RPMI7951 (cell line): ENCODE data around the gene EFNA1. TPM values are rescaled to one million over a fixed set of nuclear protein-coding genes. Genes with fewer than 3 reads are reported as not detected.

Experiments used
- DNase-seq: peaks from one replicate; pipeline ENCODE4 v3.0.0-alpha.2; 2012; ENCODE audit warnings: low read depth
- total RNA-seq: library from RNA; depleted of rRNA; stranded (reverse); fragments of >200 nt; shearing (Covaris generic); gene quantifications from 2 replicates; pipeline ENCODE4 v1.2.3, GENCODE V29; 2014; rRNA removed

The EFNA1 gene
- total RNA-seq, 1 experiment from 2014 or later = 2.5 TPM

GRCh38 chr1:155174324-155175280, 46.9 kb downstream of the EFNA1 start:
- DNase-seq = peak; percentile 38

- no peak for DNase-seq
These were observed 47.7 kb downstream of the EFNA1 start for GRCh38 chr1:155175281-155175926.

GRCh38 chr1:155175927-155176371, 48.3 kb downstream of the EFNA1 start:
- DNase-seq = no peak

GRCh38 chr1:155176544-155177071, 48.9 kb downstream of the EFNA1 start:
- DNase-seq = peak; percentile 67

- no peak for DNase-seq
These were observed 49.7 kb downstream of the EFNA1 start for GRCh38 chr1:155177192-155177917.

GRCh38 chr1:155177918-155178281, 50.2 kb downstream of the EFNA1 start:
- DNase-seq = no peak

- DNase-seq = no peak
These were observed 50.9 kb downstream of the EFNA1 start for GRCh38 chr1:155178441-155179111.

GRCh38 chr1:155179112-155180031, 51.7 kb downstream of the EFNA1 start:
- no peak for DNase-seq

- DNase-seq = no peak
These were observed 53.8 kb downstream of the EFNA1 start for GRCh38 chr1:155181371-155182051.

- DNase-seq = no peak
These were observed 54.4 kb downstream of the EFNA1 start for GRCh38 chr1:155182052-155182550.

- DNase-seq = no peak
These were observed 56.1 kb downstream of the EFNA1 start for GRCh38 chr1:155183775-155184221.

GRCh38 chr1:155184351-155184811, 56.7 kb downstream of the EFNA1 start:
- no peak for DNase-seq

Other genes with a start within 250 kb of the EFNA1 start
- 8.7 and 9.3 TPM in 2 replicates for gene PMVK, start 191.2 kb upstream of the EFNA1 start, total RNA-seq
- gene PBXIP1, start 171.8 kb upstream of the EFNA1 start, total RNA-seq = 14.7 and 23.3 TPM in 2 replicates
- 16.1 and 18.4 TPM in 2 replicates for gene PYGO2, start 166.1 kb upstream of the EFNA1 start, total RNA-seq
- gene SHC1, start 157.1 kb upstream of the EFNA1 start, total RNA-seq = 111 and 115 TPM in 2 replicates
- 344 and 400 TPM in 2 replicates for gene CKS1B, start 153.2 kb upstream of the EFNA1 start, total RNA-seq
- 22.5 and 26.0 TPM in 2 replicates for gene FLAD1, start 144.5 kb upstream of the EFNA1 start, total RNA-seq
- gene LENEP, start 134.3 kb upstream of the EFNA1 start, total RNA-seq = 1.7 TPM in 1 of 2 replicates, not detected in the other
- gene ZBTB7B, start 125.1 kb upstream of the EFNA1 start, total RNA-seq = 4.9 and 6.9 TPM in 2 replicates
- gene DCST2, start 94.1 kb upstream of the EFNA1 start, total RNA-seq = not detected in 2 replicates
- gene DCST1, start 94.1 kb upstream of the EFNA1 start, total RNA-seq = not detected in 2 replicates
- 30.6 and 31.8 TPM in 2 replicates for gene ADAM15, start 76.6 kb upstream of the EFNA1 start, total RNA-seq
- 4.7 and 5.8 TPM in 2 replicates for gene EFNA4, start 64.1 kb upstream of the EFNA1 start, total RNA-seq
- 0.48 and 0.68 TPM in 2 replicates for gene EFNA3, start 49.0 kb upstream of the EFNA1 start, total RNA-seq
- gene SLC50A1, start 8.0 kb downstream of the EFNA1 start, total RNA-seq = 24.2 and 32.5 TPM in 2 replicates
- gene DPM3, start 12.7 kb downstream of the EFNA1 start, total RNA-seq = 65.8 and 168 TPM in 2 replicates
- gene KRTCAP2, start 45.4 kb downstream of the EFNA1 start, total RNA-seq = 169 and 172 TPM in 2 replicates
- gene TRIM46, start 46.0 kb downstream of the EFNA1 start, total RNA-seq = 2.3 and 2.9 TPM in 2 replicates
- 4.1 and 8.1 TPM in 2 replicates for gene THBS3, start 80.0 kb downstream of the EFNA1 start, total RNA-seq
- 88.3 and 97.7 TPM in 2 replicates for gene MTX1, start 80.8 kb downstream of the EFNA1 start, total RNA-seq
- 3.2 and 4.2 TPM in 2 replicates for gene ENTREP3, start 127.6 kb downstream of the EFNA1 start, total RNA-seq
- gene SCAMP3, start 134.5 kb downstream of the EFNA1 start, total RNA-seq = 69.0 and 73.9 TPM in 2 replicates
- gene CLK2, start 145.6 kb downstream of the EFNA1 start, total RNA-seq = 13.1 and 20.8 TPM in 2 replicates
- 0.36 and 0.59 TPM in 2 replicates for gene HCN3, start 149.6 kb downstream of the EFNA1 start, total RNA-seq
- gene PKLR, start 173.6 kb downstream of the EFNA1 start, total RNA-seq = not detected in 2 replicates
- gene FDPS, start 181.0 kb downstream of the EFNA1 start, total RNA-seq = 148 and 166 TPM in 2 replicates
- 25.1 and 26.2 TPM in 2 replicates for gene RUSC1, start 193.0 kb downstream of the EFNA1 start, total RNA-seq